Bronchial epithelial cell (primary cell): Measurements from ENCODE around the gene KDM5B. TPM values are rescaled to one million over a fixed set of nuclear protein-coding genes. Genes with fewer than 3 reads are reported as not detected.

Experiments
- DNase-seq: peaks from one replicate; pipeline ENCODE4 v3.0.0-alpha.2; 2010; ENCODE audit warnings: low read depth
- FAIRE-seq: peaks from 2 replicates; lab custom pipeline; 2011; peaks lifted over from hg19 to GRCh38; lab: Jason Lieb, UNC
- H3K27me3 ChIP-seq: 2 replicates; pipeline ENCODE4 v1.5.1; 2011; ENCODE audit warnings: low read length; ENCODE audit not compliant: control insufficient read depth, insufficient read depth
- H3K36me3 ChIP-seq: 2 replicates; pipeline ENCODE4 v1.5.1; 2011; ENCODE audit warnings: low read length; ENCODE audit not compliant: control insufficient read depth, insufficient read depth
- H3K4me3 ChIP-seq: 2 replicates; pipeline ENCODE4 v1.5.1; 2011; ENCODE audit warnings: mild to moderate bottlenecking, low read depth, low read length, control low read depth
- total RNA-seq: library from RNA; depleted of rRNA; stranded (reverse); fragments of >200 nt; gene quantifications from 2 replicates; pipeline ENCODE4 v1.2.1, GENCODE V29; 2014
- TF ChIP-seq, protein P1 (sequence below): IDR thresholded peaks from 2 replicates; pipeline ENCODE4 v1.5.1; 2011; ENCODE audit warnings: mild to moderate bottlenecking, moderate library complexity, low read length, control low read depth, inconsistent platforms; ENCODE audit not compliant: insufficient read depth, severe bottlenecking

KDM5B gene
- total RNA-seq, result 74.0 and 102 TPM in 2 replicates

DNA sequence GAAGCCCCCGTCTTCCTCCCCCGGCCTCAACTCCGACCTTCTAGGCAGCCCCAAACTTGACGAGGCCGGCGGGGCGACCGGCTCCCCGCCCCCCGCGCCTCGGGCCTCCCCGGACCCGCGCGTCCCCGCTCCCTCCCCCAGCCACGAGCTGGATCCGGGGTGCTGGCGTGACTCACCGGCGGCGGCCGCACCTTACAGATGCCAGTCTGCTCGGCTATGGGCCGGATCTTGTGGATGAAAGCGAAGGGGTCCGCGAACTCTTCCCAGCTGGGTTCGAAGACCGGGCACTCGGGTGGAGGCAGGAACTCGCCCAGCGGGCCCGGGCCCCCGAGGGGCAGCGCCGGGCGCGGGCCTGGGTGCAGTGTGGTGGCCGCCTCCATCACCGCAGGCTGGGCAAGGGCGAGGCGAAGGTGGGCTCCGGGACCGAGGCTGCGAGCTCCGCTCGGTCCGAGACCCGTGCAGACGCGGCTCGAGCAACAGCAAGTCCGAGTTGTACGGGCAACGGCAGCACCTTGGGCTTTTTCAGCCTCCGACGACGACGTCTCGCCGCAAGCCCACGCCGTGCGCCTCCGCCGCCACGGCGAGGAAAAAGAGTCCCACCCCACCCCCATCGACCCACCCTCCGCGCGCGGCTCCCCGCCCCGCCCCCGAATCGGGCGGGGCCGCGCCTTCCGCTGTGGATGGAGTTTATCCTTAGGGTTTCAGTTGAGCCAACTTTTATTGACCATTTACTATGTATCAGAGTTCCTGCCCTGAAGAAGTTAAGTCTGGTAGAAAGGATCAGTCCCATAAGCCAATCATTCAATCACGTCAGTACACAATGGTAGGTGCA lies at the start of gene KDM5B:
TSS of gene KDM5B (minus strand) at position 496 of the 832 bp plus-strand sequence. CDS start at position 380, 116 bp downstream.
- H3K36me3 ChIP-seq, result no peaks in the 10 kb centered on the region
- FAIRE-seq, result no peak
- DNase-seq, result peak; percentile 55
- TF ChIP-seq, protein P1, sequence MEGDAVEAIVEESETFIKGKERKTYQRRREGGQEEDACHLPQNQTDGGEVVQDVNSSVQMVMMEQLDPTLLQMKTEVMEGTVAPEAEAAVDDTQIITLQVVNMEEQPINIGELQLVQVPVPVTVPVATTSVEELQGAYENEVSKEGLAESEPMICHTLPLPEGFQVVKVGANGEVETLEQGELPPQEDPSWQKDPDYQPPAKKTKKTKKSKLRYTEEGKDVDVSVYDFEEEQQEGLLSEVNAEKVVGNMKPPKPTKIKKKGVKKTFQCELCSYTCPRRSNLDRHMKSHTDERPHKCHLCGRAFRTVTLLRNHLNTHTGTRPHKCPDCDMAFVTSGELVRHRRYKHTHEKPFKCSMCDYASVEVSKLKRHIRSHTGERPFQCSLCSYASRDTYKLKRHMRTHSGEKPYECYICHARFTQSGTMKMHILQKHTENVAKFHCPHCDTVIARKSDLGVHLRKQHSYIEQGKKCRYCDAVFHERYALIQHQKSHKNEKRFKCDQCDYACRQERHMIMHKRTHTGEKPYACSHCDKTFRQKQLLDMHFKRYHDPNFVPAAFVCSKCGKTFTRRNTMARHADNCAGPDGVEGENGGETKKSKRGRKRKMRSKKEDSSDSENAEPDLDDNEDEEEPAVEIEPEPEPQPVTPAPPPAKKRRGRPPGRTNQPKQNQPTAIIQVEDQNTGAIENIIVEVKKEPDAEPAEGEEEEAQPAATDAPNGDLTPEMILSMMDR, result no peak
- peak within 1 kb of the TSS; percentile 96 for H3K4me3 ChIP-seq
- no peaks in the 10 kb centered on the region for H3K27me3 ChIP-seq

DNA sequence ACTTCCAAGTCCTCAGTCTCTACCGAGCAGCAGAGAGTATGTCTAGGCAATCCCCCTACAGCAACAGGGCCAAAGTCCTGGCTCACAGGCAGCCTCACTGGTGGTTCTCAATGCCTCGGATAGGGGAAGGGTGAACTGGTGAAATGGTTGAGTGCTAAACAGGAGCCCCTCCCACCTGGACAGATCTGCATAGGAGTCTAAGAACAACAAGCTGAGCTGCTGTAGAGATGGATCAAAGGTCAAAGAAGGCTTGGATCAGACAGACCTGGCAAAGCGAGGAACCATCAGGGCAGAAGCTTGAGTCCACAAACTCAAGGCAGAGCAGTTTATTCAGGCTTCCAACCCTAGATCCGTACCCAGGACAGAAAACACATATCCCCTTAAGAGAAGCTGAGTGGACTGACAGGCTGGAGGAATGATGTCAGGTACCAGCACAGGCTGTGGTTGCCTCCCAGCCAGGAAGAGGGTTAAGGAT lies 49.0 kb upstream of the KDM5B start:
- FAIRE-seq (no peak), DNase-seq (no peak)
- TF ChIP-seq, protein P1, result no peak
- H3K36me3 ChIP-seq, result no peaks in the 10 kb centered on the region
- no peak overlapping the region for H3K4me3 ChIP-seq
- no peaks in the 10 kb centered on the region for H3K27me3 ChIP-seq

DNA sequence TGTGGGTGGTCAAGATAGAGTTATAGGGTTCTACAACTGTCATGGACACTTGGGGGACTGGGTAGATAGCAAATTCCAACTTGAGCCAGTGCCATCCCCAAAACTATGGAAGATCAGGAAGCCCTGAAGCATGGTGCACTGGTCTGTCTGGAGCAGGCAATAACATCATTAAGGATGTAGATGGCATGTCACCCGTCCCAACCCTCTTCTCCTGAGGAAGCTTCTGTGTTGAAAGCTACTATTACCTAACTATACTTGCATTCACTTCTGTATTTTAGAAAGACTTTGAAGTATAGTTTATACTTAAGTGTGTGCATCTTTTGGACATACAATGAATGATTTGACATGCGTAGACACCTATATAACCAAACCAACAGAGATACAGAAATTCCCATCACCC lies 47.8 kb upstream of the KDM5B start:
- no peak overlapping the region for H3K4me3 ChIP-seq
- TF ChIP-seq, protein P1, result no peak
- DNase-seq, result no peak
- no peak for FAIRE-seq
- no peaks in the 10 kb centered on the region for H3K36me3 ChIP-seq
- no peaks in the 10 kb centered on the region for H3K27me3 ChIP-seq

DNA sequence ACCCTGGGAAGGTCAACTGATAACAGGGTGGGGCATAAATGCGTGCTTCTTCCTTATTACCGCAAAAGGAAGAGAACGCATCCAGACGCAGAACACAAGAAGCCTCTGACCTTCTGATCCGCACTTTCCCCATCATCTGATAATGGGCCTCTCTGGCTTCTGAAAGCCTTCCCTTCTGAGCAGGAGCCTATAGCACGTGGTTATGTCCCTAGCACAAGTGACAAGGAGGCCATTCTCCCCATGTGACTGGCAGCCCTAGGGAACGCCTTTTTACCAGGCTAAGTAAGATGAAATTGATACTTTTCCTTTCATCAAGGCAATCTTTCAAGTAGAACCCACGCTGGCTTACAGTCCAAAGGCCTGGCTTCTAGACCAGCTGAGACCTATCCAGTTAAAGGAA lies 46.6 kb upstream of the KDM5B start:
- FAIRE-seq, result no peak

DNA sequence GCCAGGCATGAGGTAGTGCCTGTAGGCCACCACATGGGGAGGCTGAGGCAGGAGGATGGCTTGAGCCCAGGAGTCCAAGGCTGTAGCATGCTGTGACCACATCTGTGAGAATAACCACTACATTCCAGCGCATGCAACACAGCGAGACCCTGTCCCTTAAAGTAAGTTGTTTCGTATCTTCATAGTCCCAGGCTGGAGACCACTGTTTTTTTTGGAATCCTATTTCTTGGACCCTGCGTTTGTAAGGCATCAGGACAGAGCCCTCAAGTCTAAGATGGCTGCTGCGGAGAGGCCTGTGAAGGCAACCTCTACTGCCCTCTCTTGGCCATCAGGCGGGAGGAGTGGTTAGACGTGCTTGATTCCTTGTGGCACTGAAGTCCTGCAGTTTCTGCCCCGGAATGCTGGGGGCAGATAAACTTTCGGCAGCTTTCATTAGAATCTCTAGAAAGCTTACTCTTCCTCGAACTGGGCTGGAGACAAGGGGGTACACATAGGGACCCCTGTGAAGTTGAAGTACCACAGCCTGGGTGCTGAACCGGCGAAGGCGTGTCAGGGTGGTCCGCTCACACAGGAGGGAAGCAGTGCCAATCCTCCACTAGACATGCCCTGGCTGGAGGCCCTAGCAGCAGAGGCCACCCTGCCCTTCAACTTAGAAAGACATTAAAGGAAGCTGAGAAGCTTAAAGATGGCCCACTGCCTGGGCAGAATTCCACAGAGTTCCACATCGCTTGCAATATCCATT lies 44.1 kb upstream of the KDM5B start:
- no peak for FAIRE-seq
- Histone ChIP-seq H3K36me3 (no peaks in the 10 kb centered on the region), H3K4me3 (no peak overlapping the region), H3K27me3 (no peaks in the 10 kb centered on the region)
- TF ChIP-seq, protein P1, result peak; percentile 76
- peak; percentile 70 for DNase-seq

More for the DNA sequence above, 46.6 kb upstream of the KDM5B start:
- no peaks in the 10 kb centered on the region for H3K27me3 ChIP-seq
- H3K36me3 ChIP-seq, result no peaks in the 10 kb centered on the region
- TF ChIP-seq, protein P1, result no peak
- no peak overlapping the region for H3K4me3 ChIP-seq
- no peak for DNase-seq
